GM21723 (cell line): Measurements from ENCODE around the gene TMEM266.

ENCODE experiments used
- ATAC-seq: cut with Tn5 transposase; IDR thresholded peaks from one replicate; pipeline ENCODE4 v1.9.1; 2021; ENCODE audit warnings: mild to moderate bottlenecking, moderate library complexity; ENCODE audit not compliant: unreplicated experiment

Gene TMEM266

GRCh38 chr15:76199106-76200082 is 139.6 kb downstream of the TMEM266 start:
- no peak for ATAC-seq

GRCh38 chr15:76200083-76200465 is 140.3 kb downstream of the TMEM266 start:
- no peak for ATAC-seq

- no peak for ATAC-seq
Observed at GRCh38 chr15:76200641-76201105, 140.9 kb downstream of the TMEM266 start.

GRCh38 chr15:76201536-76202255 is 141.9 kb downstream of the TMEM266 start:
- no peak for ATAC-seq

GRCh38 chr15:76203346-76204108 is 143.7 kb downstream of the TMEM266 start:
- no peak for ATAC-seq

GRCh38 chr15:76204109-76204845 is 144.5 kb downstream of the TMEM266 start:
- ATAC-seq, result no peak

- no peak for ATAC-seq
Observed at GRCh38 chr15:76204916-76205460, 145.2 kb downstream of the TMEM266 start.

GRCh38 chr15:76206325-76206976 is 146.7 kb downstream of the TMEM266 start:
- ATAC-seq, result no peak

- ATAC-seq, result no peak
Observed at GRCh38 chr15:76208084-76208785, 148.4 kb downstream of the TMEM266 start.

GRCh38 chr15:76208786-76209424 is 149.1 kb downstream of the TMEM266 start:
- no peak for ATAC-seq

- no peak for ATAC-seq
Observed at GRCh38 chr15:76209523-76209922, 149.7 kb downstream of the TMEM266 start.

GRCh38 chr15:76209942-76210341 is 150.2 kb downstream of the TMEM266 start:
- no peak for ATAC-seq

GRCh38 chr15:76215634-76216033 is 155.8 kb downstream of the TMEM266 start:
- ATAC-seq, result no peak

- ATAC-seq, result no peak
Observed at GRCh38 chr15:76217029-76217881, 157.5 kb downstream of the TMEM266 start.

- no peak for ATAC-seq
Observed at GRCh38 chr15:76217882-76218217, 158.1 kb downstream of the TMEM266 start.

- no peak for ATAC-seq
Observed at GRCh38 chr15:76221085-76221767, 161.4 kb downstream of the TMEM266 start.

GRCh38 chr15:76222159-76222558 is 162.4 kb downstream of the TMEM266 start:
- ATAC-seq, result no peak
